EL (cell line): Measurements from ENCODE around the gene GOLGA1.
"Not testable (repeated sequence)": the region's sequence is repeated elsewhere in the genome, so short reads cannot be mapped to it uniquely, and the experiment has no call there.

Experiments
- DNase-seq: peaks from one replicate; pipeline ENCODE4 v3.0.0-alpha.2; 2016

Gene GOLGA1

DNA sequence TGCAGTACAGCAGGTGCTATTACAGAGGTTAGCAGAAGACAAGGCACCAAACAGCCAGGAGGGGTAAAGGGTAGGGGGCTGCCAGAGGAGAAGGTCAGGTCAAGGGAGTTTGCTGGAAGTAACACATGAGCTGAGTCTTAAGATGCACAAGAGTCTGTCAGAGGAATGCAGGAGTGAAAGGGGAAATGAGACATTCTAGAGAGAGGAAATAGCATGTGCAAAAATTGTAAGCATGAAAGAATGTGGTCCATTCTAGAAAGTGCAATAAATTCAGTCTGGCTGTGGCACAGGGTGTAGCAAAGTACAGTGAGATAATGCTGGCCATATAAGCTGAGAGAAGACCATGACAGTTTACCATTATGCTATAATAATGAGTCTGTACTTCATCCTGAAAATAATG is 6.6 kb downstream of the GOLGA1 start:
- peak; percentile 77 for DNase-seq

DNA sequence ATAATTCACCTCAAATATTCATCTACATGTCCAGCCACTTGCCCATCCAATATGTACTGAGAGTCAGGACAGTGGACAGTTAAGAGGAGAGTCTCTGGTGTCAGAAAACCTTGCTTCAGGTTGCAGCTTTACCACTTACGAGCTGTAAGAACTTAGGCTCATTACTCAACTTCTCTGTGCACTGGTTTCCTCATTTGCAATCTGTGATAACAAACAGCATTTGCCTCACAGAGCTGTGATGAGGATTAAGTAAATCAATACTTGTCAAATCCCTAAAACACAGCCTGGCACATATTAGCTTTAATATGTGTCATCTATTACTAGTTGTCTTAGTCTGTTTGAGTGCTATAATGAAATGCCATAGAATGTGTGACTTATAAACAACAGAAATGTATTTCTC is 8.6 kb downstream of the GOLGA1 start:
- DNase-seq, result no peak

DNA sequence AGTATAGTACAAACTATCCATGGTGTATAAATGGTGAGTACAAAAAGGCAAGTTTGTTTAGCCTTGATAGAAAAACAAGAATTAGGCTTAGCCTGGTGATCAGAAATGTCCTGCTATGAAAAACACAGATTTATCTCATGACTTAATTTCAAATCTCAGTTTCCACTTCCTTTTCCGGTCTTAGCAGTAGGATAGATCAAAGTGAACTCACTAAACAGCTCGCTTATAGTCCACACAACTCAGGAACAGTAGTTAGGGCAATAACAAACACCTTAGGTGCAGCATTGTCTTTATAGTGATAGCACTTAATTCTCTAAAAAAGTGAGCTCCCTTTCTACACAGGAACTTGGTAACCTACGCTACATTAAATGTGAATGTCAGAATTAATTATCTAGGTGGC is 11.4 kb downstream of the GOLGA1 start:
- DNase-seq, result no peak

DNA sequence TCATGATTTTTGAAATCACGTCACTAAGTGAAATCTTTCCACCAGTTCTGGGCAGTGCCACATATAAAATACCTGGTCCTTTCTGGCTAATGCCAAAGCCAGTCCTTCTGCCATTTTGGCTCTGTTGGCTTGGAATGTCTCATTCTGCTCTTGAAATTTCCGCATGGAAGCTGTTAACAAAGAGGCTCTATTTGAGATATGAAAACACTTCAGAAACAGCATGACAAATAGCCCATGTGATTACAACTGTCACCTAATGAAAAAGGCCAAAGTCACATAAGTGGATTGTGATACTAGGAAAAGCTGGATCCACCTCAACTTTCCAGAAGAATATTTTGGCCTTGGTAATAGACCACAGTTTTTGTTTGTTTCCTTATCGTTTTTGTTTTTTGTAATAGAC is 12.8 kb downstream of the GOLGA1 start:
- DNase-seq, result no peak

DNA sequence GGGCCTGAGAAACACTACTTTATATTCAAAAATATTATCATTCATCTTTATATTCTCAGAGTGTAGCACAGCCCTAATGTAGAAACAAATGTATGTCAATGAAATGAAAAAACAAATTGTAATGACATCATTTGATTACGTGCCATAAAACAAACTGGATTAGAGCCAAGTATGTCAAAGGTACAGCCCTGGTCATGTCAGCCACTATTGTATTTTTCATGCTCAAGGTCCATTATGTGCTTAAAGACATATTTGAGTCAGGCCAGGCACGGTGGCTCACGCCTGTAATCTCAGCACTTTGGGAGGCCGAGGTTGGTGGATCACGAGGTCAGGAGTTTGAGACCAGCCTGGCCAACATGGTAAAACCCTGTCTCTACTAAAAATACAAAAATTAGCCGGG is 20.5 kb downstream of the GOLGA1 start:
- not testable (repeated sequence) for DNase-seq

DNA sequence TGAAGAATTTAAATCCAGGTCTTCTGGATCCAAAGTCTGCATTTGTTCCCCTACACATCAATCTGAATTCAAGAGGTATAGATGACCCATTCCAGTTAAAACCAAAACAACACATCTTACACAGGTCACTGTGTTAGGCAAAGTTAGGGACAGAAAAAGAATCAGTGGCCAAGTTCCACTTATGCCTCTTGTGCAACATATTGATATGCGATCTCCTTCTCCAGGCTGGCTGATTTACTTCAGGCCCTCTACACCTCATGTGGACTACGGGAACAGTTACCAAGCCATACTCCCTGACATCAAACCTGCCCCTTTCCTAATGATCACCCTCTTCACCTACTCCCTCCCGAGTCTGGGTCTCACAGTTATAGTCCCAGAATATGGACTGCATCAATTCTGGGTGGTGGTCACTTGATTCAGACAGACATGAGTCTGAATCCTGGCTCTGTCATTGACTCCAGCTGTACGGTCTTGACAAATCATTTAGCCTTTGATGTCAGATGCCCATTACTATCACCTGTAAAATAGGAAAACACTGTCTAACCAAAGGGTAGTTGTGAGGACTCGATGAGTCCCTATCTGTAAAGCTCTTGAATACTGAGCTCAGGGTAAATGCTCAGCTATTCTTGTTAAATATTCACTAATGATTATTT is 26.0 kb downstream of the GOLGA1 start:
- no peak for DNase-seq

DNA sequence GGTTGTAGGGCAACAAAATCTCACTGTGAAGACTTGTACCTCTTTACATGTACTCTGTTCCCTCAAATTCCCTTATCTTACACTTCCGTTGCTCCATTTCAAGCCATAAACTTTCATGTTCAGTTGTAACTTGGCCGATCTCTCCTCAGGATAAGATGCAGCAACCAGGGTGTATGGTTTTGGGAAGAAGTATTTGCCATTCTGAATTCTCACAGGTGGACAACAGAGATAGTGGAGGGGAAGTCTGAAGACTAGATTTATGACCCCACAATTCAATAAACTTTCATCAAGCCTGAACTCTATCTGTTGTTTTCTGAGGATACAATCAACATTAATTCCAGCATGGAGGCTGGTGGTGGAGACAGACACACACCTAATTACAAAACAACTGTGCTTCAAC is 27.5 kb downstream of the GOLGA1 start:
- DNase-seq, result no peak

DNA sequence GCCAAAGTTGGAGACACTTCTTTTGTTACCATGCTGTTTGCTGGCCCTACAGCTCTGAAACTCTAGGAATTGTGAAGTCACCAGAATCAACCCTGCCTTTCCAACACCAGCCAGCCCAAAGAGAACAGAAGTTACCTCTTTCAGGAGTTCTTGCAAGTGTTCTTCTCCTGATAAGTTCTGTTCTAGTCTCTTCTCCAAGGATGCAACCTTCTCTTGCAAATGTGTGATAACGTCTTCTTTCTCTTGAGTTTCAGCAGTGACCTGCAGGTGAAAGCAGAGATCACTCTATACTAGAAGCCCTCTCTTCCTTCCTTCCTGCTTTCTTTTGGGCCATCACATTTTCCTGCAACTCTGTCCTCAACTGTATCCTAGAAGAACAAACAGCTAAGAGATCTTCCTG is 29.1 kb downstream of the GOLGA1 start:
- no peak for DNase-seq

DNA sequence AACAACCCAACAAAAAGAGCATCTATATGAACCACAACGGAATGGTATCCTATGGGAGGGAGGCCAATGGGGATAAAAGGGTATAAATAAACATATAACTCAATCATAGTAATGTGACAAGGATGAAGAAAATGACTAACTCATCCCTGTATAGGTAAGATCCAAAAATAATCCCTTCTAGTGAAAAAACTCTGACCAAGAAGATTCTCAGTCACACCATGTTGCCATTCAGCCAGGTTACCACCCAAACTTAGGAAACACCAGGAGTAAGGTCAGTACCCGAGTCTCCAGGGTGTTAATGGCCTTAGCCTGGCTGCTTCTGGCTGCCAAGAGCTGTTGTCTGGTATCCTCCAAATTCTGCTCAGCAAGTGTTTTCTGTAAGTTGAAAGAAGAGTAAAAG is 32.8 kb downstream of the GOLGA1 start:
- no peak for DNase-seq

DNA sequence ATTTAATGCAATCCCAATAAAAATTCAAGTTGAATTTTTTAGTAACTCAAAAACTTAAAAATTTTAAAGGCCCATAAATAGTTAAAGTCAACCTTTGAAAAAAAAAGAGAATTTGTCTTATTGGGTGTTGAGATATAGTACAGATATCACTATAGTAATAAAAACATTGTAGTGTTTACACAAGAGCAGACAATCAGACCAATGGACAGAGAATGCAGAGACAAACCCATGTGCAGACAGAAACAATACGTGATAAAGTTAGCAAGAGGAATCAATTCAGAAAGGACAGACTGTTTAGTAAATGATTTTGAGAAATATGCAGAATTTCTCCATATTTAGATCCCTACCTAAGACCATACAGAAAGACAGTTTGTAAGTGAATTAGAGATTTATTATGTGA is 33.9 kb downstream of the GOLGA1 start:
- DNase-seq, result no peak

DNA sequence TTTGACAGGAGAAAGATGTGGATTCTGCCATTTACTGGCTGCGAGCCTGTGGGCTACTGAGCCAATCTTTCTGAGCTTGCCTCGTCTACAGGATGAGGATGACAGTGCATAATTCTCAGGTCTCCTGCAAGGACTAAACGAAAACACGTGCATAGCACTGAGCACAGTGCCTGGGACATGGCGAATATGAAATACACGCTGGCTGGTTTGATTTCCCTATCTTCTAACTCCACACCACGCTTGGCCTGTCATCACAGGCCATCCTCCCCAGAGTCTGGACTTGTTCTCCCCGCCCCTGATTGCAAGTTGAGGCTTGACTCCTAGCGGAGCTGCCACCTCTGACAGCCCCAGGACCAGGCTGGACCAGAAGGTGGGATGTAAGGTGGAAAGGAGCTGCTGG is 41.0 kb downstream of the GOLGA1 start:
- DNase-seq, result no peak

DNA sequence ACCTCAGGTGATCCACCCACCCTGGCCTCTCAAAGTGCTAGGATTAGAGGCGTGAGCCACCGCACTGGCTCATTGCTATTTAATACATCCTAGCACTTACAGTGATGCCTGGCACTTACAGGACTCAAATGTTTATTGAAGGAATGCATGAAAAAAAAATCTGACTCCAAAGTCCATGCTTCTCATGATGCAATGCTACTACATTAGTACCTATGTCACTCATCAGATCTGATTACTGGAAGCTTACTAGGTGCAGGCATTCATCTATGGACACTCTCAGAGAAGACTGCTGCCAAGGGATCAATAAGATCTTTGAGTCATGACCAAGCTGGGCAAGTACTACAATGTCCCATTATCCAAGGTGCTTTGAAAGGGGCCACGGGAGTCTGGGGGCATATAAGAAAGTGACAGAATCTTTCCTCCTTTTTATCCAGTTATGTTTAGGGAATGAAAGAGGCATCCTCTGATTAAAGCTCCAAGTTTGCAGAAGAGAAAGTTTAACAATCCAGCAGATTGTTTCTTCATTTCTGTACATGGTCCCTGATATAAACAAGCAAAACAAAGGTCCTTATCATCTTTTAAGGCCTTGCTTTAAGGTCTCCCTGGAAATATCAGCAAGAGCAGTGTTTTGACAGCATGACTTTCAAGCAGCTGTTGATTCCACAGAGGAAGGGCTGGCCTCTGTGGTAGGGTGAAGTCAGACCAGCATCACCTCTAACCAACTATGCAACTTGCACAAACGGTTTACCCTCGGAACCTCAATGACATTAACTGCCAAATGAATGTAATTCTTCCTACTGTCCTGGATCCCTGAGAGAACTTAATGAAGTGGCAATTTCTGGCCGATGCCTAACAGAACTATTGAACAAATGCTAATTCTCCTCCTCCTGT is 43.1 kb downstream of the GOLGA1 start:
- no peak for DNase-seq

DNA sequence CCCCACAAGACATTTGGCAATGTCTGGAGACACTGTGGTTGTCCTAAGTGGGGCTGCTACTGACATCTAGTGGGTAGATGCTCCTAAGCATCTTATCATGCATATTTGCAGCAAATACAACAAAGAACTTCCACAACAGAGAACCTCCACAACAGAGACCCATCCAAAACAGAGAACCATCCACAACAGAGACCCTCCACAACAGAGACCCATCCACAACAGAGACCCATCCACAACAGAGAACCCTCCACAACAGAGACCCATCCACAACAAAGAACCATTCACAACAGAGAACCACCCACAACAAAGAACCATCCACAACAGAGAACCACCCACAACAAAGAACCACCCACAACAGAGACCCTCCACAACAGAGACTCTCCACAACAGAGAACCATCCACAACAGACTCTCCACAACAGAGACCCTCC is 46.1 kb downstream of the GOLGA1 start:
- DNase-seq, result peak; percentile 46

DNA sequence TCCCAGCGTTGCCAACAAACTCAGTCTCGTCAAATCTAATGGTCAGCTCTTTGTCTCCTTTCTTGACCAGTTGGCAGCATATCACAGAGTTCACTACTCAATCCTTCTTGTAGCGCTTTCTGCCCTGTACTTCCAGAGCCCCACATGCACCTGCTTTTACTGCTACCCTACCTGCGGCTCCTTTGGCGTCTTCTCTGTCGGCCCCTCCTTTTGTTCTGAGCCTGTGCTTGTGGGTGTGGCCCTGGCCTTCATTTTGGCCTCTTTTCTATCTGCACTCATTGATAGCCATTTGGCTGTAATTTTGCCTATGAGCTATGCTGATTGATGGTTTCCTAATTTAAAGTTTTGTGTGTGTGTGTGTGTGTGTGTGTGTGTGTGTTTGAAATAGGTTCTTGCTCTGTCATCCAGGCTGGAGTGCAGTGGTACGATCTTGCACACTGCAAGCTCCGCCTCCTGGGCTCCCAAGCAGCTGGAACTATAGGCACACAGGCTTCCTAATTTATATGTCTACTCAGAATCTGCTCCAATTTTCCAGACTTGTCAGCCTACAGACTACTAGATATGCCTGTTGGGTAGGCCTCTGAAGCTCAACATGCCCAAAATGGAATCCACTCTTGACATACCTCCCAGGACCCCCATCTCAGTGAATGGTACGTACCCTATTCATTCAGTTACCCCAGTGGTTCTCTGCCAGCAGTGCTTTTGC is 46.7 kb downstream of the GOLGA1 start:
- DNase-seq, result no peak

DNA sequence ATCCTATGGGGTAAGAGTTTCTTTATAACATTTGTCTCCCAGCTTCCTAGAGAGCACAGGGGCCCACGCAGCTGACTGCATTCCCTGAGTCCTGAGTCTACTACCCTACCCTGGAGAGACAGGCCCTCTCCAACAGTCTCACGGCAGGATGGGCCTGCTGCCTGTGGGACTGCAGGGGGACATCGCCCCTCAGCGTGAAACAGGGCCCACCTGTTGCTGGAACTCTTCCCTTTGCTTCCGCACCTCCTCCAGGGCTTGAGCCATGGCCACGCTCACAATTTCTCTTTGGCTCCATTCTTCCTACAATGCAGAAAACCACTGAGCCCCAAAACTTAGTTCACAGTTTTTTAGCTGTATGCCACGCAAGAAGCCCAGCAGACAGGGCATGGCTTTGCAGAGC is 50.7 kb downstream of the GOLGA1 start:
- no peak for DNase-seq

DNA sequence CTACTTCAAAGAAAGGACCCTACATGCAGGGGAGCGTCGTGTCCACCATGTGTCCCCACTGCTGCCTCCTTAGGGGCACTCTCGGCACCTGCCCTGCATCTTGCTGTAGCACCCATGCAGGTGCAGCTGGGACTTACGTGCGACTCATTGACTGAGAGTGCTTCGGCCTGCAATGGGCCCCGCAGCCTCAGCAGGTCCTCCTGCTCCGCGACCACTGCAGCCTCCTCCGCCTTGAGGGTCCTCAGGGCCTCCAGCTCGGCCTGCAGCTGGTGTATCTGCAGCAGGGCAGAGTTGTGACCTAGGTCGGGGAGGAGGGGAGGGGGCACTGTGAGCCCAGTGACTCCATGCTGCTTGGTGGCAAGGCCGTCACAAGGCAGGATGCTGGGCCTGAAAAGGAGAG is 51.9 kb downstream of the GOLGA1 start:
- DNase-seq, result no peak

DNA sequence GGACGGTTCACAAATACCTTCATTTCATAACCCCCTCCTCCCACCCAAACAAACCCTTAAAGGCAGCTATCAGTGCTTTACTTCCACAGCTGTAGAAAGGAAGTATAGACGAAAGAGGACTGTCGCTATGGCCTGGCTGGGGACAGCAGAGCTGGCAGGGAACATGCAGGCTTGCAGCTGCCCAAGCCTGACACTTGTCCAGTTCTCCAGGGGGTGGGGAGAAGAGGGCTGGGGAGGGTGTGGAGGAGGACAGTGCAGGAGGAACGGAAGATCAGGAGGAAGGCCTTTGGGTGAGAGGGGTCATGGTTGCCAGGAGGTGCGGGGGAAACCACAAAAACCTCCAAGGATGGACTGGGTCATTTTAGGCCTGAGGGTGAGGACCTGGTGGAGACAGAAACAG is 53.1 kb downstream of the GOLGA1 start:
- no peak for DNase-seq

DNA sequence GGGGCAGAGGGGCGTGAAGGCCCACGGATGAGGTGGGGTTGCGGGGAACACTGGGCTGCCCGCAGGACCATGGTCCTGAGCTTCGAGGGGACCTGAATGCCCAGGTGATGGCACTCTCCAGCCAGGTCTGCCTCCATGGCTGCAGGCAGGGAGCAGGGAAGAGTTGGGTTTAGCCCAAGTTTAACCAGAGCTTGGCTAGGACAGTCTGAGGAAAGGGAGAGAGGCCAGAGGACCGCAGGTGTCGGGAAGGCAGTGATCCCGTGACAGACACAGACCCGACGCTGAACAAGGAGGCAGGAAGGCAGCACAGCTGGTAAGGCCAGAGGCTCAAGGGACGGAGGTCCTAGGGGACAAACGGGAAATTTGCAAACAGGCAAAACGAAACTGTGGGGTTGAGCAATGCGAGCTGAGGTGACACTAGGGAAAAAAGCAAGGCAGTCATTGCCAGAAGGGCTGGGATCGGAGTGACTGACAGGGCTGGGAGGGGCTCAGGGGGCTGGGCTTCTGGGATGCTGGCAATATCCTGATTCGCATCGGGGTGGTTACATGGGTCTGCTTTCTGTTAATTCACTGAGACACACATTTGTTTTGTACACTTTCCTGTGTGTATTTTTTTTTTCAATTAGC is 53.9 kb downstream of the GOLGA1 start:
- no peak for DNase-seq

DNA sequence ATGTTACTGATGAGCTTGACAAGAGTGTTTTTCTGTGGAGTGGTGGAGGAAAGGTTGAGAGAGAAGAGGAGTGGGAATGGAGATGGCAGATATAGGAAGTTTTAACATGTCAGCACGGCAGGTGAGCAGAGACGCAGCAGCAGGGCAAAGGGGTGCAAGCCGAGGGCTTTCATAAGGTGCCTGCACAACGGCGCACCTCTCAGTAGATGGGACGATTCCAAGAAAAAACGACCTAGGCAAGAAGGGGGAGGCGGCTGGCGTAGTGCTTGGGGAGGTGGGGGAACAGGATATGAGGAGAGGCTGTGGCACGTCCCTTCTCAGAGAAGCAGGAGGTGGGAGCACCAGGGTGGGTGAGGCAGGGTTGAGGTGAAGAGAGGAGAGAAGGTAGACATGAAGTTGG is 54.4 kb downstream of the GOLGA1 start:
- no peak for DNase-seq

DNA sequence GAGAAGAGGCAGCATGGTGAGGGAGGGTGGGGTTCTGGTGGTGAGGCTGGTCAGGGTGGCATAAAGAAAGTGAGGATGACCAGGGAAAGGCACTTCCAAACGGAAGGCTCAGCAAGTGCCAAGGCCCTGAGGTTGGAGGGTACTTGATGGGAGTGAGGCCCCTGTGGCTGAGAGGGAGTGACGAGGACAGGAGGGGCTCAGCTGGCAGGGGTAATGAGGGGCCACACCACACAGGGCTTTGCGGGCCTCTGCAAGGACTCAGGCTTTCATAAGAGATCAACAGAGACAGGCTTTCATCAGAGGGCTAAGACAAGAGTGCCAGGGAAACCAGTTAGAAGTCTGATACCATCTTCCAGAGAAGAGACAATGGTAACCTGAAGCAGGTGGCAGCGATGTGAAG is 55.3 kb downstream of the GOLGA1 start:
- DNase-seq, result no peak

DNA sequence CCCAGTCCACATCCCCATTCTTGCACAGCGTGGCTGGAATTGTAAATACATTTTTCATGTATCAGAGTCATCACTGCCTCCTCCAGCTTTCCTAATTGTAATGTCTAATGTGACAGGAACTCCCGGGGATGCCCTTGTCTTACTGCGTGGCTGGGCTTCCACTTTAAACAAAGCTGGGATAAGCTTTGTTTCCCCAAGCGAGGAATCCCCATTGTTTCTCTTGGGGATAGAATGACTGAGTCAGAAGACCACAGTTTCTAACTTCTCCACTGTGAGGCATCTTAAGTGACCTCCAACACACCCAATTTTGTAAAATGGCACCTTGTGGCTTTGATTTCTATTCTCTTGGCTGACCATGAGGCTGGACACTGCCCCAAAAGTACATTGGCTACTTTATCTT is 56.5 kb downstream of the GOLGA1 start:
- no peak for DNase-seq

DNA sequence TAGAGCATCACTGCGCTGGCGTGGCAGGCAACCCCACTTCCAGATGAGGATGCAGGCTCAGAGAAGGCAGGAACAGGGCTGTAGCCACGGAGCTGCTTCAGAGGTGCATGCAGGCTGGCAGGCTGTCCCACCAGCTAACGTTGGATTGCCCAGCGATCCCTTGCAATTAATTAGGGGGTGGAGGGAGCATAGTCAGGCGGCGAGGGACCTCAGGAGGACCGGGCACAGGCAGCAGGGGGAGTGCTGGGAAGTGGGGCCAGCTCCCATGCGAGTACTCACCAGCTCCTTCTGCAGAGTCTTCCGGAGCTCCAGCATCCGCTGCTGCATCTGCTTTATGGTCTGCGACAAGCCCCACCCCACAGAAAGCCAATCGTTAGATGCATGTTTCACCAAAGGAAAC is 58.7 kb downstream of the GOLGA1 start:
- DNase-seq, result no peak

DNA sequence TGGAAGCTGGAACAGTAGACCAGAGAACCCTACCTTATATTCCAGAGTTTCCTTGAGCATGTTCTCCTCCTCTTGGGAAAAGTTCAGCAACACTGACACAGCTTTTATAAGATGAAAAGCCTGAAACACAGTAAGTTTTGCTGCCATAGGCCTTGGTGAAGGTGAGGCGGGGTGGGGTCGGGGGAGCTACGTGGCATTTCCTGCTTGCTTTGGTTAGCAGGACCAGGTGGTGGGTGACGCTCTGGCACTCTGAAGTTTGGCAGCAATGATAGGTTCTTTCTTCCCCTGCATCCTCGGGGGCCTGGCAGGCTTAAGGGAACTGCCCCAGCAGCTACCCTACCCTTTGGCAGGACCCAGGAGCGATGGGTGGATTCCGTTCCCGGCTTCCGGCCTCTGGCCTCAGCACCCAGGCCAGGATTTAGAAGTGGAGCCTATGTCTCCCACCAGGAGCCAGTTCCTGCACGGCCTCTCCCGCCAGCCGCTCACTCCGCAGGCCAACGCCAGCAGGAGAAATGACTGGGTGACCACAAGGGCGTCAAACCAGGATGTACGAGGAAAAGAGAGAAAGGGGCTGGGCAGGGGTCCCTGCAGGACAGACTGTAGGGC is 59.6 kb downstream of the GOLGA1 start:
- DNase-seq, result no peak
